HEK293 (cell line): ENCODE measurements around the gene SLC9C2.

Experiments
- FEZF1 ChIP-seq: fragments of 450-650 bp; formaldehyde crosslinking; IDR thresholded peaks from 2 replicates; pipeline ENCODE4 v1.5.1; 2016; ENCODE audit warnings: missing biosample characterization, missing genetic modification characterization
- GLIS2 ChIP-seq: fragments of 450-650 bp; formaldehyde crosslinking; IDR thresholded peaks from 2 replicates; pipeline ENCODE4 v1.5.1; 2016; ENCODE audit warnings: missing biosample characterization, missing genetic modification characterization
- HOXA7 ChIP-seq: sonication (generic); formaldehyde crosslinking; IDR thresholded peaks from 2 replicates; pipeline ENCODE4 v1.8.1; 2022; ENCODE audit warnings: missing genetic modification reagents, borderline replicate concordance
- TRIM28 ChIP-seq: IDR thresholded peaks from 2 replicates; pipeline ENCODE4 v1.6.1; 2011; ENCODE audit warnings: low read length, control low read depth, borderline replicate concordance
- ZIC2 ChIP-seq: fragments of 450-650 bp; formaldehyde crosslinking; IDR thresholded peaks from 2 replicates; pipeline ENCODE4 v1.5.1; 2016; ENCODE audit warnings: missing biosample characterization, missing genetic modification characterization
- ZNF132 ChIP-seq: fragments of 450-650 bp; formaldehyde crosslinking; IDR thresholded peaks from 2 replicates; pipeline ENCODE4 v1.5.1; 2017; ENCODE audit warnings: missing biosample characterization, missing genetic modification characterization, borderline replicate concordance
- ZNF146 ChIP-seq: fragments of 450-650 bp; formaldehyde crosslinking; IDR thresholded peaks from 2 replicates; pipeline ENCODE4 v1.5.1; 2016; ENCODE audit warnings: missing biosample characterization, missing genetic modification characterization
- ZNF239 ChIP-seq: fragments of 450-650 bp; formaldehyde crosslinking; IDR thresholded peaks from 2 replicates; pipeline ENCODE4 v1.5.1; 2016; ENCODE audit warnings: missing biosample characterization, missing genetic modification characterization
- ZNF37A ChIP-seq: fragments of 450-650 bp; IDR thresholded peaks from 2 replicates; pipeline ENCODE4 v1.5.1; 2018; ENCODE audit warnings: missing biosample characterization, missing genetic modification characterization
- ZNF391 ChIP-seq: fragments of 450-650 bp; formaldehyde crosslinking; IDR thresholded peaks from 2 replicates; pipeline ENCODE4 v1.5.1; 2016; ENCODE audit warnings: low read depth, missing biosample characterization, missing genetic modification characterization, borderline replicate concordance
- ZNF549 ChIP-seq: fragments of 450-650 bp; IDR thresholded peaks from 2 replicates; pipeline ENCODE4 v1.5.1; 2018; ENCODE audit warnings: missing biosample characterization, missing genetic modification characterization, mild to moderate bottlenecking, inconsistent platforms, moderate library complexity
- ZNF558 ChIP-seq: fragments of 450-650 bp; formaldehyde crosslinking; IDR thresholded peaks from 2 replicates; pipeline ENCODE4 v1.5.1; 2016; ENCODE audit warnings: missing biosample characterization, missing genetic modification characterization
- ZNF596 ChIP-seq: fragments of 450-650 bp; IDR thresholded peaks from 2 replicates; pipeline ENCODE4 v1.5.0; 2018; ENCODE audit warnings: missing biosample characterization, mild to moderate bottlenecking, missing genetic modification characterization, moderate library complexity
- ZNF600 ChIP-seq: fragments of 450-650 bp; formaldehyde crosslinking; IDR thresholded peaks from 2 replicates; pipeline ENCODE4 v1.5.1; 2016; ENCODE audit warnings: missing biosample characterization, missing genetic modification characterization
- ZNF610 ChIP-seq: fragments of 450-650 bp; formaldehyde crosslinking; IDR thresholded peaks from 2 replicates; pipeline ENCODE4 v1.5.1; 2016; ENCODE audit warnings: missing biosample characterization, missing genetic modification characterization, borderline replicate concordance
- ZNF664 ChIP-seq: fragments of 450-650 bp; formaldehyde crosslinking; IDR thresholded peaks from 2 replicates; pipeline ENCODE4 v1.5.1; 2016; ENCODE audit warnings: missing biosample characterization, missing genetic modification characterization
- ZNF776 ChIP-seq: fragments of 450-650 bp; formaldehyde crosslinking; IDR thresholded peaks from 2 replicates; pipeline ENCODE4 v1.5.0; 2017; ENCODE audit warnings: missing biosample characterization, missing genetic modification characterization, borderline replicate concordance
- ZNF843 ChIP-seq: fragments of 450-650 bp; formaldehyde crosslinking; IDR thresholded peaks from 2 replicates; pipeline ENCODE4 v1.5.1; 2016; ENCODE audit warnings: missing biosample characterization, missing genetic modification characterization
- TF ChIP-seq, protein P1 (sequence below): fragments of 450-650 bp; formaldehyde crosslinking; IDR thresholded peaks from 2 replicates; pipeline ENCODE4 v1.5.1; 2016; ENCODE audit warnings: missing biosample characterization, missing genetic modification characterization, low read depth
- TF ChIP-seq, protein P2 (sequence below): fragments of 450-650 bp; formaldehyde crosslinking; IDR thresholded peaks from 2 replicates; pipeline ENCODE4 v1.5.1; 2016; ENCODE audit warnings: missing biosample characterization, missing genetic modification characterization
- TF ChIP-seq, protein P3 (sequence below): fragments of 450-650 bp; formaldehyde crosslinking; IDR thresholded peaks from 2 replicates; pipeline ENCODE4 v1.5.1; 2017; ENCODE audit warnings: missing biosample characterization, missing genetic modification characterization
- TF ChIP-seq, protein P4 (sequence below): fragments of 450-650 bp; formaldehyde crosslinking; IDR thresholded peaks from 2 replicates; pipeline ENCODE4 v1.5.1; 2016; ENCODE audit warnings: missing biosample characterization, missing genetic modification characterization
- TF ChIP-seq, protein P5 (sequence below): fragments of 450-650 bp; formaldehyde crosslinking; IDR thresholded peaks from 2 replicates; pipeline ENCODE4 v1.5.1; 2017; ENCODE audit warnings: missing biosample characterization, missing genetic modification characterization
- TF ChIP-seq, protein P6 (sequence below): fragments of 450-650 bp; formaldehyde crosslinking; IDR thresholded peaks from 2 replicates; pipeline ENCODE4 v1.5.1; 2016; ENCODE audit warnings: missing biosample characterization, missing genetic modification characterization
- TF ChIP-seq, protein P7 (sequence below): fragments of 450-650 bp; formaldehyde crosslinking; IDR thresholded peaks from 2 replicates; pipeline ENCODE4 v1.5.1; 2016; ENCODE audit warnings: missing biosample characterization, missing genetic modification characterization, borderline replicate concordance

Gene SLC9C2

DNA sequence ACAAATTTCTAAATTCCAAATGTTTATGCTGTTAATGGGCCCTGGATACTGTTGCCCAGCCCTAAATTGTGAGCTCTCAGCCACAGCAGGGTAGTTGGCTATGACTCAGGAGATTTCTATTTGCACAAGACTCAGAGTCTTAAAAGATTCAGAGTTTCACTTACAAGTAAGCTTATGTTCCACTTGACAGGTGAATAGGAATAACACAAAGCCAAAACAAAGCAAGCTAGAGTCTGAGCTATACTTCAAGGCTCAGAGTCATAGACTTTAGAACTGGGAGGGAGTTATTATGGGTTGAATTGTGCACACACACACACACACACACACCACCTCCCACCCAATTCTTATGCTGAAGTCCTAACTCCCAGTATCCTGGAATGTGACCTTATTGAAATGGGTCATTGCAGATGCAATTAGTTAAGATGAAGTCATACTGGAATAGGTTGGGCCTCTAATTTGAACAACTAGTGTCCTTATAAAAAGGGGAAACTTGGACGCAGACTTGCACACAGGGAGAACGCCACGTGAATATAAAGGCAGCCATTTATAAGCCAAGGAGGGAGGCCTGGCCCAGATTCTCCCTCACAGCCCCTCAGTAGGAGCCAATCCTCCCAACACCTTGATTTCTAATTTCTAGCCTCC is 95.5 kb downstream of the SLC9C2 start (continued):
- TF ChIP-seq, protein P1, sequence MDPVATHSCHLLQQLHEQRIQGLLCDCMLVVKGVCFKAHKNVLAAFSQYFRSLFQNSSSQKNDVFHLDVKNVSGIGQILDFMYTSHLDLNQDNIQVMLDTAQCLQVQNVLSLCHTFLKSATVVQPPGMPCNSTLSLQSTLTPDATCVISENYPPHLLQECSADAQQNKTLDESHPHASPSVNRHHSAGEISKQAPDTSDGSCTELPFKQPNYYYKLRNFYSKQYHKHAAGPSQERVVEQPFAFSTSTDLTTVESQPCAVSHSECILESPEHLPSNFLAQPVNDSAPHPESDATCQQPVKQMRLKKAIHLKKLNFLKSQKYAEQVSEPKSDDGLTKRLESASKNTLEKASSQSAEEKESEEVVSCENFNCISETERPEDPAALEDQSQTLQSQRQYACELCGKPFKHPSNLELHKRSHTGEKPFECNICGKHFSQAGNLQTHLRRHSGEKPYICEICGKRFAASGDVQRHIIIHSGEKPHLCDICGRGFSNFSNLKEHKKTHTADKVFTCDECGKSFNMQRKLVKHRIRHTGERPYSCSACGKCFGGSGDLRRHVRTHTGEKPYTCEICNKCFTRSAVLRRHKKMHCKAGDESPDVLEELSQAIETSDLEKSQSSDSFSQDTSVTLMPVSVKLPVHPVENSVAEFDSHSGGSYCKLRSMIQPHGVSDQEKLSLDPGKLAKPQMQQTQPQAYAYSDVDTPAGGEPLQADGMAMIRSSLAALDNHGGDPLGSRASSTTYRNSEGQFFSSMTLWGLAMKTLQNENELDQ: no peak
- TF ChIP-seq ZNF239 (no peak), ZNF610 (no peak), ZIC2 (tag by site-specific recombination) (no peak; the same call in 1 of the 2 replicates), ZNF843 (tag by site-specific recombination) (peak; percentile 83), ZNF596 (no peak), TRIM28 (peak; percentile 77), ZNF391 (tag by site-specific recombination) (0 out of 2 replicates have a peak, but pooled peaks have one; percentile 61), ZNF132 (no peak), ZNF664 (no peak), ZNF600 (tag by site-specific recombination) (peak; percentile 85), GLIS2 (peak; percentile 36; the same call in 1 of the 2 replicates), ZNF558 (peak; percentile 64), ZNF549 (tag by site-specific recombination) (no peak), ZNF776 (no peak), ZNF146 (tag by site-specific recombination) (no peak), HOXA7 (no peak), ZNF37A (no peak), FEZF1 (tag by site-specific recombination) (peak; percentile 25; the same call in 1 of the 2 replicates)
- TF ChIP-seq, protein P2, sequence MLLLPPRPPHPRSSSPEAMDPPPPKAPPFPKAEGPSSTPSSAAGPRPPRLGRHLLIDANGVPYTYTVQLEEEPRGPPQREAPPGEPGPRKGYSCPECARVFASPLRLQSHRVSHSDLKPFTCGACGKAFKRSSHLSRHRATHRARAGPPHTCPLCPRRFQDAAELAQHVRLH (tag by site-specific recombination): 0 out of 2 replicates have a peak, but pooled peaks have one; percentile 23
- TF ChIP-seq, protein P3, sequence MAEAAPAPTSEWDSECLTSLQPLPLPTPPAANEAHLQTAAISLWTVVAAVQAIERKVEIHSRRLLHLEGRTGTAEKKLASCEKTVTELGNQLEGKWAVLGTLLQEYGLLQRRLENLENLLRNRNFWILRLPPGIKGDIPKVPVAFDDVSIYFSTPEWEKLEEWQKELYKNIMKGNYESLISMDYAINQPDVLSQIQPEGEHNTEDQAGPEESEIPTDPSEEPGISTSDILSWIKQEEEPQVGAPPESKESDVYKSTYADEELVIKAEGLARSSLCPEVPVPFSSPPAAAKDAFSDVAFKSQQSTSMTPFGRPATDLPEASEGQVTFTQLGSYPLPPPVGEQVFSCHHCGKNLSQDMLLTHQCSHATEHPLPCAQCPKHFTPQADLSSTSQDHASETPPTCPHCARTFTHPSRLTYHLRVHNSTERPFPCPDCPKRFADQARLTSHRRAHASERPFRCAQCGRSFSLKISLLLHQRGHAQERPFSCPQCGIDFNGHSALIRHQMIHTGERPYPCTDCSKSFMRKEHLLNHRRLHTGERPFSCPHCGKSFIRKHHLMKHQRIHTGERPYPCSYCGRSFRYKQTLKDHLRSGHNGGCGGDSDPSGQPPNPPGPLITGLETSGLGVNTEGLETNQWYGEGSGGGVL (tag by site-specific recombination): peak; percentile 88
- TF ChIP-seq, protein P4, sequence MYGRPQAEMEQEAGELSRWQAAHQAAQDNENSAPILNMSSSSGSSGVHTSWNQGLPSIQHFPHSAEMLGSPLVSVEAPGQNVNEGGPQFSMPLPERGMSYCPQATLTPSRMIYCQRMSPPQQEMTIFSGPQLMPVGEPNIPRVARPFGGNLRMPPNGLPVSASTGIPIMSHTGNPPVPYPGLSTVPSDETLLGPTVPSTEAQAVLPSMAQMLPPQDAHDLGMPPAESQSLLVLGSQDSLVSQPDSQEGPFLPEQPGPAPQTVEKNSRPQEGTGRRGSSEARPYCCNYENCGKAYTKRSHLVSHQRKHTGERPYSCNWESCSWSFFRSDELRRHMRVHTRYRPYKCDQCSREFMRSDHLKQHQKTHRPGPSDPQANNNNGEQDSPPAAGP: peak; percentile 75
- TF ChIP-seq, protein P5, sequence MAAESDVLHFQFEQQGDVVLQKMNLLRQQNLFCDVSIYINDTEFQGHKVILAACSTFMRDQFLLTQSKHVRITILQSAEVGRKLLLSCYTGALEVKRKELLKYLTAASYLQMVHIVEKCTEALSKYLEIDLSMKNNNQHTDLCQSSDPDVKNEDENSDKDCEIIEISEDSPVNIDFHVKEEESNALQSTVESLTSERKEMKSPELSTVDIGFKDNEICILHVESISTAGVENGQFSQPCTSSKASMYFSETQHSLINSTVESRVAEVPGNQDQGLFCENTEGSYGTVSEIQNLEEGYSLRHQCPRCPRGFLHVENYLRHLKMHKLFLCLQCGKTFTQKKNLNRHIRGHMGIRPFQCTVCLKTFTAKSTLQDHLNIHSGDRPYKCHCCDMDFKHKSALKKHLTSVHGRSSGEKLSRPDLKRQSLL (tag by site-specific recombination): no peak
- TF ChIP-seq, protein P6, sequence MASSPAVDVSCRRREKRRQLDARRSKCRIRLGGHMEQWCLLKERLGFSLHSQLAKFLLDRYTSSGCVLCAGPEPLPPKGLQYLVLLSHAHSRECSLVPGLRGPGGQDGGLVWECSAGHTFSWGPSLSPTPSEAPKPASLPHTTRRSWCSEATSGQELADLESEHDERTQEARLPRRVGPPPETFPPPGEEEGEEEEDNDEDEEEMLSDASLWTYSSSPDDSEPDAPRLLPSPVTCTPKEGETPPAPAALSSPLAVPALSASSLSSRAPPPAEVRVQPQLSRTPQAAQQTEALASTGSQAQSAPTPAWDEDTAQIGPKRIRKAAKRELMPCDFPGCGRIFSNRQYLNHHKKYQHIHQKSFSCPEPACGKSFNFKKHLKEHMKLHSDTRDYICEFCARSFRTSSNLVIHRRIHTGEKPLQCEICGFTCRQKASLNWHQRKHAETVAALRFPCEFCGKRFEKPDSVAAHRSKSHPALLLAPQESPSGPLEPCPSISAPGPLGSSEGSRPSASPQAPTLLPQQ (tag by site-specific recombination): peak; percentile 65
- TF ChIP-seq, protein P7, sequence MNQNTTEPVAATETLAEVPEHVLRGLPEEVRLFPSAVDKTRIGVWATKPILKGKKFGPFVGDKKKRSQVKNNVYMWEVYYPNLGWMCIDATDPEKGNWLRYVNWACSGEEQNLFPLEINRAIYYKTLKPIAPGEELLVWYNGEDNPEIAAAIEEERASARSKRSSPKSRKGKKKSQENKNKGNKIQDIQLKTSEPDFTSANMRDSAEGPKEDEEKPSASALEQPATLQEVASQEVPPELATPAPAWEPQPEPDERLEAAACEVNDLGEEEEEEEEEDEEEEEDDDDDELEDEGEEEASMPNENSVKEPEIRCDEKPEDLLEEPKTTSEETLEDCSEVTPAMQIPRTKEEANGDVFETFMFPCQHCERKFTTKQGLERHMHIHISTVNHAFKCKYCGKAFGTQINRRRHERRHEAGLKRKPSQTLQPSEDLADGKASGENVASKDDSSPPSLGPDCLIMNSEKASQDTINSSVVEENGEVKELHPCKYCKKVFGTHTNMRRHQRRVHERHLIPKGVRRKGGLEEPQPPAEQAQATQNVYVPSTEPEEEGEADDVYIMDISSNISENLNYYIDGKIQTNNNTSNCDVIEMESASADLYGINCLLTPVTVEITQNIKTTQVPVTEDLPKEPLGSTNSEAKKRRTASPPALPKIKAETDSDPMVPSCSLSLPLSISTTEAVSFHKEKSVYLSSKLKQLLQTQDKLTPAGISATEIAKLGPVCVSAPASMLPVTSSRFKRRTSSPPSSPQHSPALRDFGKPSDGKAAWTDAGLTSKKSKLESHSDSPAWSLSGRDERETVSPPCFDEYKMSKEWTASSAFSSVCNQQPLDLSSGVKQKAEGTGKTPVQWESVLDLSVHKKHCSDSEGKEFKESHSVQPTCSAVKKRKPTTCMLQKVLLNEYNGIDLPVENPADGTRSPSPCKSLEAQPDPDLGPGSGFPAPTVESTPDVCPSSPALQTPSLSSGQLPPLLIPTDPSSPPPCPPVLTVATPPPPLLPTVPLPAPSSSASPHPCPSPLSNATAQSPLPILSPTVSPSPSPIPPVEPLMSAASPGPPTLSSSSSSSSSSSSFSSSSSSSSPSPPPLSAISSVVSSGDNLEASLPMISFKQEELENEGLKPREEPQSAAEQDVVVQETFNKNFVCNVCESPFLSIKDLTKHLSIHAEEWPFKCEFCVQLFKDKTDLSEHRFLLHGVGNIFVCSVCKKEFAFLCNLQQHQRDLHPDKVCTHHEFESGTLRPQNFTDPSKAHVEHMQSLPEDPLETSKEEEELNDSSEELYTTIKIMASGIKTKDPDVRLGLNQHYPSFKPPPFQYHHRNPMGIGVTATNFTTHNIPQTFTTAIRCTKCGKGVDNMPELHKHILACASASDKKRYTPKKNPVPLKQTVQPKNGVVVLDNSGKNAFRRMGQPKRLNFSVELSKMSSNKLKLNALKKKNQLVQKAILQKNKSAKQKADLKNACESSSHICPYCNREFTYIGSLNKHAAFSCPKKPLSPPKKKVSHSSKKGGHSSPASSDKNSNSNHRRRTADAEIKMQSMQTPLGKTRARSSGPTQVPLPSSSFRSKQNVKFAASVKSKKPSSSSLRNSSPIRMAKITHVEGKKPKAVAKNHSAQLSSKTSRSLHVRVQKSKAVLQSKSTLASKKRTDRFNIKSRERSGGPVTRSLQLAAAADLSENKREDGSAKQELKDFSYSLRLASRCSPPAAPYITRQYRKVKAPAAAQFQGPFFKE (tag by site-specific recombination): no peak
